ENCODE data around the gene BAAT. TPM values are rescaled to one million over a fixed set of nuclear protein-coding genes. Genes with fewer than 3 reads are reported as not detected.

BAAT gene
- total RNA-seq, 2 donors from 2014 or later = 0.30 TPM; not detected in 1

DNA sequence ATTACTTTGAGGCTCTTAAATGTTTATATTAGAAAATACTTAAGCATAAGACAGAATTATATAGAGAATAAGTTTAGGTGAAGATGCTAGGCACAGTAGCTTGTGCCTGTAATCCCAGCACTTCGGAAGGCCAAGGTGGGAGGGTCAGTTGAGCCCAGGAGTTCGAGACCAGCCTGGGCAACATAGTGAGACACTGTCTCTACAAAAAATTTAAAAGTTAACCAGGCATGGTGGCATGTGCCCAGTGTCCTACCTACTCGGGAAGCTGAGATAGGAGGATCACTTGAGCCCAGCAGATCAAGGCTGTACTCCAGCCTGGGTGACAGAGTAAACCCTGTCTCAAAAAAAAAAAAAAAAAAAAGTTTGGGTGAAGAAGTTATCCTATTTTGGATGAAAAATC is 61.7 kb downstream of the BAAT start:
- TF ChIP-seq CTCF (IDR thresholded peaks at IDR 0.05) = no peak
- DNase-seq = no peak
- intact Hi-C loops (cut with DNase I) = no loop called here
- no peaks in the 10 kb centered on the region for H3K9me3 ChIP-seq
- H3K9ac ChIP-seq (ENCODE audit: low read depth in 2 of 2, low read length in 2 of 2) = no peak overlapping the region
- no peak overlapping the region for H3K27ac ChIP-seq
- no peaks in the 10 kb centered on the region for H3K36me3 ChIP-seq
- H3K4me1 ChIP-seq = no peaks in the 10 kb centered on the region
- H3K27me3 ChIP-seq = no peaks in the 10 kb centered on the region
- H3K4me3 ChIP-seq = no peak overlapping the region

GRCh38 chr9:101317735-101318134 is 67.1 kb downstream of the BAAT start:
- Histone ChIP-seq H3K4me3 (no peak overlapping the region), H3K9me3 (no peaks in the 10 kb centered on the region), H3K27ac (no peak overlapping the region), H3K4me1 (no peaks in the 10 kb centered on the region), H3K27me3 (no peaks in the 10 kb centered on the region), H3K9ac (ENCODE audit: low read depth in 2 of 2, low read length in 2 of 2) (no peak overlapping the region), H3K36me3 (no peaks in the 10 kb centered on the region)
- no peak for DNase-seq
- no peak for TF ChIP-seq CTCF (IDR thresholded peaks at IDR 0.05)
- intact Hi-C loops (cut with DNase I) = no loop called here

- TF ChIP-seq CTCF (IDR thresholded peaks at IDR 0.05) = no peak
- H3K4me3 ChIP-seq = no peak overlapping the region
- H3K9me3 ChIP-seq = no peaks in the 10 kb centered on the region
- H3K9ac ChIP-seq (ENCODE audit: low read depth in 2 of 2, low read length in 2 of 2) = no peak overlapping the region
- no peak overlapping the region for H3K27ac ChIP-seq
- H3K27me3 ChIP-seq = no peaks in the 10 kb centered on the region
- H3K4me1 ChIP-seq = no peaks in the 10 kb centered on the region
- no peaks in the 10 kb centered on the region for H3K36me3 ChIP-seq
- intact Hi-C loops (cut with DNase I) = no loop called here
- DNase-seq = no peak
Observed at GRCh38 chr9:101315112-101315450, 69.7 kb downstream of the BAAT start.

GRCh38 chr9:101312661-101313060 is 72.1 kb downstream of the BAAT start:
- H3K4me3 ChIP-seq = no peak overlapping the region
- no peaks in the 10 kb centered on the region for H3K4me1 ChIP-seq
- H3K9me3 ChIP-seq = no peaks in the 10 kb centered on the region
- no peaks in the 10 kb centered on the region for H3K36me3 ChIP-seq
- no peak overlapping the region for H3K27ac ChIP-seq
- H3K27me3 ChIP-seq = no peaks in the 10 kb centered on the region
- no peak overlapping the region for H3K9ac ChIP-seq (ENCODE audit: low read depth in 2 of 2, low read length in 2 of 2)
- TF ChIP-seq CTCF (IDR thresholded peaks at IDR 0.05) = no peak
- intact Hi-C loops (cut with DNase I) = loop anchor here (5.0 kb wide), 2 partner anchors 75 to 195 kb away; partner anchors contain the start of gene BAAT
- no peak for DNase-seq

DNA sequence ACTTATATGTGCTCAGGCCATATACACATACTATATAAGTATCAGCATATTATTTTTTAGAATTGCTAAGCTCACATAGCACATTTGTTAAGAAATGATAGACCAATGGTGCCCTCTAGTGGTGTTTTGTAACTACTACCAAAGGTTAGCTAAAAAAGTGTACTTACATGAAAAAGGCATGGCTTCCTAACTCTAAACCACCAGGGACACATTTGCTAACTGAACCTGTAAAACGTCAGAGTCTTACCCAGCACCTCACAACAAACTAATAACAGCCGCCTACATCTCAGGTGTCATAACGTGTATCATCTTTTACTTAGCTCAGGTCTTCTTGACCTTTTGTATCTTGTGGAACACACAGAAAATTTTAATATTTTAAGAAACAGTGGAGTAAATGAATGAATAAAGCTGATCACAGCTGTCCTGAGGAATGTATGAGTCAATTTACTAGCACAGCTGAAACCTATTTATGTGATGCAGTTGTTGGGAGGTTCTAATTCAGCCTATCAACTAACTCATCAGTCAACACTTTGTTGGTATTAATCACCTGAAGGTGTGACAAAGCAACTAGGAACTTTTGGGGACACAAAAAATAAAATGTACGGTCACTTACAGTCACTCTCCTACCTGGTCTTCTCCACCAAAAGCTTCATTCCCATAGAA is 72.9 kb downstream of the BAAT start:
- H3K27ac ChIP-seq = no peak overlapping the region
- no peak overlapping the region for H3K9ac ChIP-seq (ENCODE audit: low read depth in 2 of 2, low read length in 2 of 2)
- H3K4me3 ChIP-seq = no peak overlapping the region
- H3K36me3 ChIP-seq = no peaks in the 10 kb centered on the region
- no peak for DNase-seq
- no peaks in the 10 kb centered on the region for H3K9me3 ChIP-seq
- intact Hi-C loops (cut with DNase I) = loop anchor here (2.0 to 5.0 kb wide), 3 partner anchors 75 to 597 kb away; partner anchors contain the start of gene BAAT
- no peaks in the 10 kb centered on the region for H3K4me1 ChIP-seq
- no peaks in the 10 kb centered on the region for H3K27me3 ChIP-seq
- peak; percentile 70 for TF ChIP-seq CTCF (IDR thresholded peaks at IDR 0.05)

All from colonic mucosa (tissue), 4 donors.